ENCODE results near the gene SYT7.

SYT7 gene

DNA sequence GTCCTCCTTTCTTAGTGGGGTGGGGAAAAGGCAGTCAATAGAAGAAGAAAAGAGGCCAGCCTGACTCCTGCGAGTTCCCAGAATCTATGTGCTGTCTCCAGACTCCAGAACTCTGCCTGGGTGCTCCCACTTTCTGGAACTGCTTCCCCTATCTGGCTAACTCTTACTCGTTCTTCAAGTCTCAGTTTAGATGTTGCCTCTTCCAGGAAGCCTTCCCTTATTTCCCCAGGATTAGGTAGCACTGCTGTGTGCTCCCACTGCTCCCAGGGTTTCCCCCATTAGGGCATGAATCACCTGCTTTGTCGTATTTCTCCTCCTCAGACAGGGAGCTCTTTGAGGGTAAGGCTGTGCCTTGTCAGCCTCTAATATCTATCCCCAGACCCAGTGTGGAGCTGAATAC, 17.5 kb upstream of the SYT7 start:
- H3K4me1 Mint-ChIP-seq, result no peaks in the 10 kb centered on the region
- no peaks in the 10 kb centered on the region for H3K9me3 Mint-ChIP-seq
- ATAC-seq (no peak), DNase-seq (no peak)
- H3K36me3 Mint-ChIP-seq (ENCODE audit: low read depth), result no peaks in the 10 kb centered on the region
- no peak overlapping the region for H3K27ac Mint-ChIP-seq
- no peak overlapping the region for H3K4me3 Mint-ChIP-seq
- peaks cover 26% of the 10 kb centered on the region for H3K27me3 Mint-ChIP-seq

- Mint-ChIP-seq H3K27me3 (peaks cover 32% of the 10 kb centered on the region), H3K27ac (no peak overlapping the region), H3K36me3 (ENCODE audit: low read depth) (no peaks in the 10 kb centered on the region), H3K9me3 (no peaks in the 10 kb centered on the region), H3K4me1 (no peaks in the 10 kb centered on the region), H3K4me3 (no peak overlapping the region)
- no peak for ATAC-seq
- DNase-seq, result no peak
Measured at GRCh38 chr11:61596990-61597389, 16.1 kb upstream of the SYT7 start.

GRCh38 chr11:61596542-61596941, 15.7 kb upstream of the SYT7 start:
- Mint-ChIP-seq H3K4me3 (no peak overlapping the region), H3K4me1 (no peaks in the 10 kb centered on the region), H3K36me3 (ENCODE audit: low read depth) (no peaks in the 10 kb centered on the region), H3K9me3 (no peaks in the 10 kb centered on the region), H3K27ac (no peak overlapping the region), H3K27me3 (peaks cover 35% of the 10 kb centered on the region)
- DNase-seq, result no peak
- ATAC-seq, result no peak

DNA sequence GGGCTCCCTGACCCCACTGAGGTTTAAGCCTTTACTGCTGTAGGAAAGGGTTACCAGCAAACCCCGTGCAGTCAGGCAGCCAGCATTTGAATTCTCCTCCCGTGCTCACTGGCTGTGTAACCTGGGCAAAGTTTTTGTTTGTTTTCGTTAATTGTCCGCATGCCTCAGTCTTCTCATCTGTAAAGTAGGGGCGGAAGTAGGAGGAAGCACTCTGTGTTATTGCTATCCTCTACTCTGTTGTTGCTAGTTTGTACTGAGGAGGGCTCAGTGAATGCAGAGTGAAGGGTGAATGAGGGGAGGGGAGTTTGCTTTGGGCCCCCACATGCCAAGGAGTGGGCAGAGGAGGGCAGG, 14.0 kb upstream of the SYT7 start:
- DNase-seq (no peak), ATAC-seq (no peak)
- no peaks in the 10 kb centered on the region for H3K4me1 Mint-ChIP-seq
- peaks cover 36% of the 10 kb centered on the region for H3K27me3 Mint-ChIP-seq
- H3K4me3 Mint-ChIP-seq, result no peak overlapping the region
- no peaks in the 10 kb centered on the region for H3K36me3 Mint-ChIP-seq (ENCODE audit: low read depth)
- no peaks in the 10 kb centered on the region for H3K9me3 Mint-ChIP-seq
- no peak overlapping the region for H3K27ac Mint-ChIP-seq

DNA sequence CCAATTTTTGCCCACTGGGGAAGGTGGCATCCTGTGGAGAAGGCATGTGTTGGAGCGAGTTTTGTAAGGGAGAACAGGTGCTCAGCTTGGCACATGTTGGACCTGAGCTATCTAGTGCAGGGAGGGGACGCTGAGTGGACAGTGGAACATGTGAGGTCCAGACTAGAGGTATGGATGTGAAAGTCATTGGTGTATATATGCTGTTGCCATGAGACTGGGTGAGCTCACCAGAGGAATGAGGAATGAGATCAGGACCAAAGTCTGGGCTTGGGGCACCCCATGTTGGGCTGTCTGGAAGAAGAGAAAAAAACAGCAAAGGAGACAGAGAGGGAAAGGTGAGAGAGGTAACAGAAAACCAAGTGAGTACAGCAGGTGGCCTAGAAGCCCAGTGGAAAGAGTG, 12.3 kb upstream of the SYT7 start:
- DNase-seq, result no peak
- H3K36me3 Mint-ChIP-seq (ENCODE audit: low read depth), result no peaks in the 10 kb centered on the region
- H3K4me3 Mint-ChIP-seq, result no peak overlapping the region
- H3K4me1 Mint-ChIP-seq, result peaks cover 8% of the 10 kb centered on the region
- no peak overlapping the region for H3K27ac Mint-ChIP-seq
- peaks cover 37% of the 10 kb centered on the region for H3K27me3 Mint-ChIP-seq
- ATAC-seq, result no peak
- H3K9me3 Mint-ChIP-seq, result no peaks in the 10 kb centered on the region

- Mint-ChIP-seq H3K27me3 (peaks cover 35% of the 10 kb centered on the region), H3K4me3 (no peak overlapping the region), H3K4me1 (peaks cover 11% of the 10 kb centered on the region), H3K36me3 (ENCODE audit: low read depth) (no peaks in the 10 kb centered on the region), H3K9me3 (no peaks in the 10 kb centered on the region), H3K27ac (no peak overlapping the region)
- no peak for ATAC-seq
- no peak for DNase-seq
Measured at GRCh38 chr11:61592176-61592575, 11.3 kb upstream of the SYT7 start.

GRCh38 chr11:61589961-61590360, 9.1 kb upstream of the SYT7 start:
- H3K9me3 Mint-ChIP-seq, result no peaks in the 10 kb centered on the region
- no peak overlapping the region for H3K27ac Mint-ChIP-seq
- no peaks in the 10 kb centered on the region for H3K36me3 Mint-ChIP-seq (ENCODE audit: low read depth)
- H3K4me3 Mint-ChIP-seq, result no peak overlapping the region
- peaks cover 11% of the 10 kb centered on the region for H3K4me1 Mint-ChIP-seq
- no peak for DNase-seq
- ATAC-seq, result no peak
- peaks cover 33% of the 10 kb centered on the region for H3K27me3 Mint-ChIP-seq

DNA sequence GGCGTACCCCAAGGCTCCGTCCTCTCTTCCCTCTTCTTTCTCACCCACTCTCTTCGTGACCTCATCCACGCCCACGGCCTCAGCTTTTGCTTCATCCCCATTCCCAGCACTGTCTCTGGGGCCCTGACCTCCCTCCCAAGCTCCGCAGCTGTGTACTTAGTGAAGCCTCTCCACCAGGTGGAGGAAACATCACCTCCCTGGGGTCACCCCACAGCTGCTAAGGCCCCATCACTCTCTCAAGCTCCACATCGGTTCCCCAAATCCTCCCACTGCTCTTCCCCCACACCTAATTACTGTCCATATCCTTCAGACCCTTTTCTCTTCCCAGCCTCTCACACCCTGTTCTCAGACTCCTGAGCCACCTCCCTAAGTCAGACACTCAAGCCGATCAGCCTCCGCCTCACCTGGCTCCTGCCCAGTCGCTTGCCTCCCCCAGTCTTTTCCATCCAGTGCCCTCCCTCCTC, 7.9 kb upstream of the SYT7 start:
- ATAC-seq, result no peak
- Mint-ChIP-seq H3K4me3 (peak overlapping the region; percentile 60), H3K4me1 (peaks cover 11% of the 10 kb centered on the region), H3K27me3 (peaks cover 29% of the 10 kb centered on the region), H3K9me3 (no peaks in the 10 kb centered on the region), H3K27ac (no peak overlapping the region), H3K36me3 (ENCODE audit: low read depth) (no peaks in the 10 kb centered on the region)
- peak; percentile 15 for DNase-seq

- Mint-ChIP-seq H3K27ac (no peak overlapping the region), H3K4me3 (peak overlapping the region; percentile 60), H3K36me3 (ENCODE audit: low read depth) (no peaks in the 10 kb centered on the region), H3K27me3 (peaks cover 27% of the 10 kb centered on the region), H3K9me3 (no peaks in the 10 kb centered on the region), H3K4me1 (peaks cover 11% of the 10 kb centered on the region)
- ATAC-seq (peak; percentile 60), DNase-seq (peak; percentile 74)
Measured at GRCh38 chr11:61587951-61588727, 7.3 kb upstream of the SYT7 start.

DNA sequence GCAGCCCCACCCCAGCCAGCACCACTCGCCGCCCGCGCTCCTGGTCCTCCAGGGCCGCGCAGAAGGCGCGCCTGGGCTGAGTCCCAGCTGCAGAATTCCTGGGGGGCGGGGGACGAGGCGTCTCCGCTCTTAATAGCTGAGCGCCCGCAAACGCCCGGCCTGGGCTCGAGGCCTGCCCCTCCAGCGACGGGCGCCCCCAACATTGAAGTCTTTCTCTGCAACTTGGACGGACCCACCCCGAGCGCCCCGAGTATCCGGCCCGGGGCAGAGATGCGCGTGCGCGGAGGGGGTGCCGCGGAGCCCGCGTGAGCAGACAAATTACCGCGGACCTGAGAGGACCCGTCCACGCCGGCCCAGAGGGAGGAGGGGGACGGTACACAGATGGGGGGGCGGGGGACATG, 6.7 kb upstream of the SYT7 start:
- Mint-ChIP-seq H3K4me3 (peak overlapping the region; percentile 60), H3K9me3 (no peaks in the 10 kb centered on the region), H3K27me3 (peaks cover 27% of the 10 kb centered on the region), H3K4me1 (peaks cover 11% of the 10 kb centered on the region), H3K27ac (no peak overlapping the region), H3K36me3 (ENCODE audit: low read depth) (no peaks in the 10 kb centered on the region)
- peak; percentile 26 for DNase-seq
- ATAC-seq, result no peak

- no peak overlapping the region for H3K27ac Mint-ChIP-seq
- H3K36me3 Mint-ChIP-seq (ENCODE audit: low read depth), result no peaks in the 10 kb centered on the region
- no peak overlapping the region for H3K4me3 Mint-ChIP-seq
- H3K27me3 Mint-ChIP-seq, result peaks cover 30% of the 10 kb centered on the region
- no peak for DNase-seq
- peaks cover 12% of the 10 kb centered on the region for H3K4me1 Mint-ChIP-seq
- no peaks in the 10 kb centered on the region for H3K9me3 Mint-ChIP-seq
- ATAC-seq, result no peak
Measured at GRCh38 chr11:61586792-61587430, 6.0 kb upstream of the SYT7 start.

DNA sequence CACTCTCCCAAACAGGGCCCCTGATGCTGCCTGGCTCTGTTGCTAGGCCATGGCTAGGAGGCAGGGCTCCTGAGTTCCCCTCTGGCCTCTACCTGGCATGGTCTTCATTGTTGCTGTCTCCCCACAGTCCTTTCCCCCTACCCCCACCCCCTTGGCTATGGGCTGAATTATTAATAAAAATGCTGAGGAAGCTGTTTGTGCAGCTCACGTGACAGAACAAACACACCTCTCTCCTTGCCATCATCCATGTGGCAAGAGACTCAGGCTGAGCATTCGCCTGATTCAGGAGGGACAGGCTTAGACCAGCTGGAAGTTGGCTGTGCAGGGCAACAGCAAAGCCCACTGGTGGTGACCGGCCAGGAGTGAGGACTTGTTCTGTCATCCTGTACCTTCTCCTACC, 4.2 kb upstream of the SYT7 start:
- no peaks in the 10 kb centered on the region for H3K9me3 Mint-ChIP-seq
- no peak overlapping the region for H3K27ac Mint-ChIP-seq
- H3K27me3 Mint-ChIP-seq, result peaks cover 27% of the 10 kb centered on the region
- DNase-seq (no peak), ATAC-seq (no peak)
- no peaks in the 10 kb centered on the region for H3K36me3 Mint-ChIP-seq (ENCODE audit: low read depth)
- H3K4me3 Mint-ChIP-seq, result no peak overlapping the region
- H3K4me1 Mint-ChIP-seq, result peaks cover 17% of the 10 kb centered on the region

DNA sequence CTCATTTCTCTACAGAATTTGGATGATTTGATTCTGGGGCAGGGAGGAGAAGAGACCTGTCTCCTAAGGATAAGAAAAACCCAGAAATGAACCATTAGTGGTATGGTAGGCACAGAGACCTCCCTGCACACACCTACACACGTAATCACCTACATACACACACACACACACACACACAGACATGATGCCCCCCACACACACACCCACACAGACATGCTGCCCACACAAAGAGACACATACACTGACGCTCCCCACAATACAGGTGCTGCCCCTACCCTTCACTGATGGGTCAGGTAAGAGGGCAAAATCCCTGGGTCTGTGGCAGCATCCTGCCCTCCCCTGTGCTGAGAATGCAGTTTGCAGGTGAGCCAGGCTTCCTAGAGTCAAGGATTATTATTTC, 1.1 kb upstream of the SYT7 start:
- ATAC-seq (no peak), DNase-seq (no peak)
- Mint-ChIP-seq H3K27me3 (peaks cover 38% of the 10 kb centered on the region), H3K27ac (peak overlapping the region; percentile 55), H3K4me1 (peaks cover 10% of the 10 kb centered on the region), H3K9me3 (no peaks in the 10 kb centered on the region), H3K36me3 (ENCODE audit: low read depth) (no peaks in the 10 kb centered on the region), H3K4me3 (peak overlapping the region; percentile 62)

- Mint-ChIP-seq H3K4me3 (peak overlapping the region; percentile 49), H3K9me3 (no peaks in the 10 kb centered on the region), H3K4me1 (peaks cover 10% of the 10 kb centered on the region), H3K27ac (no peak overlapping the region), H3K27me3 (peaks cover 39% of the 10 kb centered on the region), H3K36me3 (ENCODE audit: low read depth) (no peaks in the 10 kb centered on the region)
- ATAC-seq (peak; percentile 6), DNase-seq (no peak)
Measured at GRCh38 chr11:61580271-61580888, 496 bp downstream of the SYT7 start.

DNA sequence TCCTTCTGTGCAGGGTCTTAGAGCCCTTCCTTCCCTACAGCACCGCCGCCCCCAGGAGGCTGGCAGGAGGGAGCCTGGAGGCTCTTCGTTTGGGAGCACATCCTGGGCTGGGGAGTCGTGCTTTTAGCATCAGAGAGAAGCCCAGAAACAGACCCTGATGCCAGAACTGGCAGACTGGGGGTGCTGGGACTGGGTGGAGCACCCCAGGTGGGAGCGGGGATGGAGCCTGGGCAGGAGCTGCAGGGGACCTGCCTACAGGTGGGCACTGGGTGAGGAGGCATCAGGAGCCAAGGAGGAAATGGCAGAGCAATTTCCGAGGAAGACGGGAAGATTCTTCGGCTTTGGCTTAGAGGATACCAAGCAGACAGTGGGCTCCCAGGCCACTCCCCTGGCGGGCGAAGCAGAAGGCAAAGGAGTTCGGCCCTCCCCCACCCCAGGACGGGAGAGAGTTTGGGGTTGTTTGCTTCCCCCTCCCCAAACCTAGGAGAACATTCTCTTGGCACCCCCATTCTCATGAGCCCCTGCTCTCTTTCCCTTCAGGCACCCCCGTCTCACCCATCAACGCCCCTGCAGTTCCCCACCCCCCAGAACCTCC, 1.1 kb downstream of the SYT7 start:
- DNase-seq, result no peak
- H3K4me1 Mint-ChIP-seq, result peaks cover 10% of the 10 kb centered on the region
- no peak for ATAC-seq
- H3K9me3 Mint-ChIP-seq, result no peaks in the 10 kb centered on the region
- peak overlapping the region; percentile 49 for H3K4me3 Mint-ChIP-seq
- H3K36me3 Mint-ChIP-seq (ENCODE audit: low read depth), result no peaks in the 10 kb centered on the region
- H3K27me3 Mint-ChIP-seq, result peaks cover 39% of the 10 kb centered on the region
- no peak overlapping the region for H3K27ac Mint-ChIP-seq

Measured in activated naive CD8-positive, alpha-beta T cell treated with anti-CD3 and anti-CD28 coated beads, Interleukin-2, amount 50 U/mL, for 24 hours (primary cell).